ENCODE results near the gene KRT4.

GRCh38 chr12:52769354-52769753, 44.6 kb downstream of the KRT4 start:
- TF ChIP-seq CTCF (IDR thresholded peaks at IDR 0.05; ENCODE audit: poor library complexity), result no peak
- no peak for TF ChIP-seq EZH2 (IDR thresholded peaks at IDR 0.05; ENCODE audit: borderline replicate concordance)
- TF ChIP-seq EZH2phosphoT487 (IDR thresholded peaks at IDR 0.05; ENCODE audit: low read depth, severe bottlenecking, unreplicated experiment), result no peak
